GM23338 (cell line): ENCODE measurements around the gene SCLT1. TPM values are rescaled to one million over a fixed set of nuclear protein-coding genes. Genes with fewer than 3 reads are reported as not detected.

Source experiments
- ATAC-seq: fragments of 200-7000 bp; cut with Tn5 transposase; 3 replicates; pipeline ENCODE4 v1.9.1; 2020
- DNase-seq: peaks from one replicate; pipeline ENCODE4 v3.0.0-alpha.2; 2015; ENCODE audit warnings: low spot score
- H2AFZ ChIP-seq: fragments of 200-600 bp; sonication (generic); 2 replicates; pipeline ENCODE4 v1.8.0; 2016; ENCODE audit warnings: antibody characterized with exemption, mild to moderate bottlenecking, moderate library complexity
- H3F3A ChIP-seq: fragments of 200-600 bp; sonication (generic); replicated peaks from 2 replicates; pipeline ENCODE4 v1.8.0; 2017; ENCODE audit warnings: antibody characterized with exemption, mixed run types, low read depth
- H3K27ac ChIP-seq: fragments of 200-600 bp; sonication (generic); 2 replicates; pipeline ENCODE4 v1.6.1; 2016; ENCODE audit warnings: low read depth
- H3K27me3 ChIP-seq: fragments of 200-600 bp; sonication (generic); 2 replicates; pipeline ENCODE4 v1.8.0; 2016; ENCODE audit warnings: mild to moderate bottlenecking, mixed run types, moderate library complexity; ENCODE audit not compliant: insufficient read depth
- H3K36me3 ChIP-seq: fragments of 200-600 bp; sonication (generic); 2 replicates; pipeline ENCODE4 v1.8.0; 2016; ENCODE audit warnings: mild to moderate bottlenecking; ENCODE audit not compliant: insufficient read depth
- H3K4me1 ChIP-seq: fragments of 200-600 bp; sonication (generic); 2 replicates; pipeline ENCODE4 v1.8.0; 2016; ENCODE audit warnings: mild to moderate bottlenecking, moderate library complexity; ENCODE audit not compliant: insufficient read depth
- H3K4me2 ChIP-seq: fragments of 200-600 bp; sonication (generic); 2 replicates; pipeline ENCODE4 v1.7.1; 2017; ENCODE audit warnings: mixed run types
- H3K4me3 ChIP-seq: fragments of 200-600 bp; sonication (generic); 2 replicates; pipeline ENCODE4 v1.6.1; 2016; ENCODE audit warnings: mixed run types
- H3K79me2 ChIP-seq: fragments of 200-600 bp; sonication (generic); replicated peaks from 2 replicates; pipeline ENCODE4 v1.8.0; 2017; ENCODE audit warnings: mild to moderate bottlenecking; ENCODE audit not compliant: insufficient read depth
- H3K9me2 ChIP-seq: fragments of 200-600 bp; sonication (generic); 2 replicates; pipeline ENCODE4 v1.8.0; 2017; ENCODE audit not compliant: insufficient read depth
- H4K20me1 ChIP-seq: fragments of 200-600 bp; sonication (generic); replicated peaks from 2 replicates; pipeline ENCODE4 v1.8.0; 2017; ENCODE audit warnings: mild to moderate bottlenecking; ENCODE audit not compliant: insufficient read depth
- H3K27ac Mint-ChIP-seq: 2 replicates; pipeline ENCODE4 v1.8.0; 2020; ENCODE audit warnings: inconsistent platforms, mild to moderate bottlenecking, moderate library complexity, mixed read lengths
- H3K27me3 Mint-ChIP-seq: 3 replicates; pipeline ENCODE4 v1.8.0; 2022; ENCODE audit warnings: low read depth, mild to moderate bottlenecking, moderate library complexity, mixed read lengths, inconsistent platforms; ENCODE audit not compliant: insufficient read depth, poor library complexity
- H3K36me3 Mint-ChIP-seq: 3 replicates; pipeline ENCODE4 v1.8.0; 2021; ENCODE audit warnings: low read depth, mild to moderate bottlenecking, inconsistent platforms, moderate library complexity, mixed read lengths
- H3K4me1 Mint-ChIP-seq: 3 replicates; pipeline ENCODE4 v1.8.0; 2020; ENCODE audit warnings: mild to moderate bottlenecking, inconsistent platforms, mixed read lengths
- H3K4me3 Mint-ChIP-seq: 3 replicates; pipeline ENCODE4 v1.8.0; 2021; ENCODE audit warnings: moderate library complexity, mild to moderate bottlenecking, inconsistent platforms, mixed read lengths
- H3K9me3 Mint-ChIP-seq: 3 replicates; pipeline ENCODE4 v1.8.0; 2020; ENCODE audit warnings: moderate library complexity, mild to moderate bottlenecking, inconsistent platforms, mixed read lengths
- CREB1 ChIP-seq: fragments of 250-450 bp; sonication (Bioruptor Pico); IDR thresholded peaks from 2 replicates; pipeline ENCODE4 v1.5.0; 2020; ENCODE audit warnings: low read depth, mild to moderate bottlenecking, moderate library complexity
- EZH2 ChIP-seq: fragments of 200-600 bp; sonication (generic); IDR thresholded peaks from one replicate; pipeline ENCODE4 v1.8.0; 2017; ENCODE audit warnings: antibody characterized with exemption, mild to moderate bottlenecking, low read depth; ENCODE audit not compliant: unreplicated experiment
- JUNB ChIP-seq: IDR thresholded peaks from one replicate; pipeline ENCODE4 v1.6.1; 2016; ENCODE audit warnings: antibody characterized with exemption; ENCODE audit not compliant: unreplicated experiment
- NANOG ChIP-seq: IDR thresholded peaks from 2 replicates; pipeline ENCODE4 v1.6.1; 2016; ENCODE audit warnings: antibody characterized with exemption, borderline replicate concordance
- POLR2AphosphoS5 ChIP-seq: IDR thresholded peaks from 2 replicates; pipeline ENCODE4 v1.6.1; 2016; ENCODE audit warnings: antibody characterized with exemption, low read depth
- STAT1 ChIP-seq: IDR thresholded peaks from one replicate; pipeline ENCODE4 v1.6.1; 2016; ENCODE audit warnings: antibody characterized with exemption; ENCODE audit not compliant: unreplicated experiment
- ZNF114 ChIP-seq: fragments of 250-450 bp; sonication (Bioruptor Pico); IDR thresholded peaks from 2 replicates; pipeline ENCODE4 v1.5.0; 2020; ENCODE audit warnings: mild to moderate bottlenecking, moderate library complexity
- ZNF331 ChIP-seq: fragments of 250-450 bp; sonication (Bioruptor Pico); IDR thresholded peaks from 2 replicates; pipeline ENCODE4 v1.5.0; 2020; ENCODE audit warnings: low read depth, mild to moderate bottlenecking, moderate library complexity
- polyA plus RNA-seq: library from polyadenylated mRNA; unstranded; fragments of >200 nt; fragmentation: Nextera tagmentation; extraction: Ambion mirVana; gene quantifications from 2 replicates; pipeline ENCODE4 v1.2.1, GENCODE V29; 2016
- total RNA-seq: library from RNA; depleted of rRNA; stranded (reverse); fragments of >200 nt; shearing (Covaris generic); gene quantifications from 2 replicates; pipeline ENCODE4 v1.2.3, GENCODE V29; 2014
- TF ChIP-seq, protein P1 (sequence below): IDR thresholded peaks from one replicate; pipeline ENCODE4 v1.6.1; 2018; ENCODE audit warnings: antibody characterized with exemption; ENCODE audit not compliant: unreplicated experiment
- TF ChIP-seq, protein P2 (sequence below): IDR thresholded peaks from 2 replicates; pipeline ENCODE4 v1.6.1; 2016; ENCODE audit warnings: antibody characterized with exemption

Gene SCLT1
- total and polyA plus RNA-seq, 2 experiments from 2014 or later: 18.5 to 18.9 TPM

DNA sequence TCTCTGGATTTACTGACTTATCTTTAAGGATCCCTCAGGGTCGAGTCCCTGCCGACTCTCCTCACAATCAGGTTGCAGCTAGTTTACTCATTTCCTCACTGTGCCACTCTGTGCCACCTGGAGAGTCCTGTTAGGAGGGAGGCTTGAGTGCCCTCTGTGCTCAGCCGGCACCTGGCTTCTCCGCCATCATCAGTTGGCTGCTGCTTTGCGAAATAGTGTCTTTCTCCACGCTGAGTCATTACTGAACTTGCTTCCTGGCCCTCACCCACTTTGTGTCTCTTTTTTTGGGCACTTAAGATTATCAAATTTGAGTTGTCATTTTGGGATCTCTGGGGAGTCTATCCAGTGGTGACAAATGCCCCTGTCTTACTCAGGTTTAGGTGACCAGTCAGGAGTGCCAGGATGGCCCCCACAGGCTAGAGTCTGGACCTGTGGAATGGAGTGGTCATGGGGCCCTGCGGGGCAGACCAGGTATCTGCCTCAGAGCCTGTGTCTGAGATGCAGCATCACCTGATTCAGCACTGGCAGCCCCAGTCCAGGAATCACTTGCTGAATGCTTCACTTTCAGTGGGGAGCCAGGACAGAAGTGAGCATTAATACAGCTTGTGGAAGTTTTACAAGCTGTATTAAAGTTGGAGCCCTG is 246.1 kb downstream of the SCLT1 start (continued):
- TF ChIP-seq EZH2 (no peak), JUNB (no peak), NANOG (no peak), ZNF114 (CRISPR knock-in tag) (no peak), STAT1 (no peak), CREB1 (CRISPR knock-in tag) (no peak), ZNF331 (CRISPR knock-in tag) (no peak)
- TF ChIP-seq, protein P1, sequence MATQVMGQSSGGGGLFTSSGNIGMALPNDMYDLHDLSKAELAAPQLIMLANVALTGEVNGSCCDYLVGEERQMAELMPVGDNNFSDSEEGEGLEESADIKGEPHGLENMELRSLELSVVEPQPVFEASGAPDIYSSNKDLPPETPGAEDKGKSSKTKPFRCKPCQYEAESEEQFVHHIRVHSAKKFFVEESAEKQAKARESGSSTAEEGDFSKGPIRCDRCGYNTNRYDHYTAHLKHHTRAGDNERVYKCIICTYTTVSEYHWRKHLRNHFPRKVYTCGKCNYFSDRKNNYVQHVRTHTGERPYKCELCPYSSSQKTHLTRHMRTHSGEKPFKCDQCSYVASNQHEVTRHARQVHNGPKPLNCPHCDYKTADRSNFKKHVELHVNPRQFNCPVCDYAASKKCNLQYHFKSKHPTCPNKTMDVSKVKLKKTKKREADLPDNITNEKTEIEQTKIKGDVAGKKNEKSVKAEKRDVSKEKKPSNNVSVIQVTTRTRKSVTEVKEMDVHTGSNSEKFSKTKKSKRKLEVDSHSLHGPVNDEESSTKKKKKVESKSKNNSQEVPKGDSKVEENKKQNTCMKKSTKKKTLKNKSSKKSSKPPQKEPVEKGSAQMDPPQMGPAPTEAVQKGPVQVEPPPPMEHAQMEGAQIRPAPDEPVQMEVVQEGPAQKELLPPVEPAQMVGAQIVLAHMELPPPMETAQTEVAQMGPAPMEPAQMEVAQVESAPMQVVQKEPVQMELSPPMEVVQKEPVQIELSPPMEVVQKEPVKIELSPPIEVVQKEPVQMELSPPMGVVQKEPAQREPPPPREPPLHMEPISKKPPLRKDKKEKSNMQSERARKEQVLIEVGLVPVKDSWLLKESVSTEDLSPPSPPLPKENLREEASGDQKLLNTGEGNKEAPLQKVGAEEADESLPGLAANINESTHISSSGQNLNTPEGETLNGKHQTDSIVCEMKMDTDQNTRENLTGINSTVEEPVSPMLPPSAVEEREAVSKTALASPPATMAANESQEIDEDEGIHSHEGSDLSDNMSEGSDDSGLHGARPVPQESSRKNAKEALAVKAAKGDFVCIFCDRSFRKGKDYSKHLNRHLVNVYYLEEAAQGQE: no peak
- TF ChIP-seq, protein P2, sequence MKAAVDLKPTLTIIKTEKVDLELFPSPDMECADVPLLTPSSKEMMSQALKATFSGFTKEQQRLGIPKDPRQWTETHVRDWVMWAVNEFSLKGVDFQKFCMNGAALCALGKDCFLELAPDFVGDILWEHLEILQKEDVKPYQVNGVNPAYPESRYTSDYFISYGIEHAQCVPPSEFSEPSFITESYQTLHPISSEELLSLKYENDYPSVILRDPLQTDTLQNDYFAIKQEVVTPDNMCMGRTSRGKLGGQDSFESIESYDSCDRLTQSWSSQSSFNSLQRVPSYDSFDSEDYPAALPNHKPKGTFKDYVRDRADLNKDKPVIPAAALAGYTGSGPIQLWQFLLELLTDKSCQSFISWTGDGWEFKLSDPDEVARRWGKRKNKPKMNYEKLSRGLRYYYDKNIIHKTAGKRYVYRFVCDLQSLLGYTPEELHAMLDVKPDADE: no peak

DNA sequence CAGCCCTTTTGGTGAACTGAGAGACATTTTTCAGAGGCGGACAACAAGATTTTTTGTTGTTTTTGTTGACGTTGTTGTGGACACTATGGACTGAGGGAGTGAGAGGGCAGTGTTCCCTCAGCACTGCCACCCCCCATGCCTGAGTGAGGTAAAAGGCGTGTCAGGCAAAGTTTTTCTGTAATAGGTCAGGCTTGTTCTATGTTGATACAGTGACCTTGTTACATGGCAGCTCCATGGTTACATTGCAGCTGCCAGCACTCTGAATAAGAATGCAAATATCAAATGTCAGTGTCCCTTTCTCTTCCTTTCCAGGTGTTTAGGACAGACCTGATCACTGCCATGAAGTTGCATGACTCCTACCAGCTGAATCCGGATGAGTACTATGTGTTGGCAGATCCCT is 247.3 kb downstream of the SCLT1 start:
- DNase-seq: no peak
- Histone ChIP-seq H4K20me1 (peaks cover 97% of the 10 kb centered on the region), H3K36me3 (peaks cover 92% of the 10 kb centered on the region), H3K4me1 (peaks cover 8% of the 10 kb centered on the region; the same call in 1 of the 2 replicates), H3K27me3 (no peaks in the 10 kb centered on the region), H3K79me2 (peaks cover 100% of the 10 kb centered on the region), H2AFZ (no peak overlapping the region), H3K27ac (peak overlapping the region; percentile 87), H3F3A (peaks cover 89% of the 10 kb centered on the region), H3K9me2 (no peaks in the 10 kb centered on the region), H3K4me2 (no peak overlapping the region), H3K4me3 (no peak overlapping the region)
- no peak for TF ChIP-seq NANOG
- peak; percentile 6; the same call in 1 of the 2 replicates for TF ChIP-seq POLR2AphosphoS5
- Mint-ChIP-seq H3K9me3 (no peaks in the 10 kb centered on the region), H3K36me3 (peaks cover 98% of the 10 kb centered on the region), H3K27ac (peak overlapping the region; percentile 75; the same call in 1 of the 2 replicates), H3K4me3 (no peak overlapping the region), H3K27me3 (peaks cover 18% of the 10 kb centered on the region), H3K4me1 (peaks cover 38% of the 10 kb centered on the region)
- no peak for ATAC-seq
